GM20000 (cell line): ENCODE measurements around the gene CATSPERZ.

Experiments used
- DNase-seq: peaks from one replicate; pipeline ENCODE4 v3.0.0; 2012; ENCODE audit warnings: low spot score
- CTCF ChIP-seq: IDR thresholded peaks from 2 replicates; pipeline ENCODE4 v1.5.1; 2012; ENCODE audit warnings: mild to moderate bottlenecking, control low read depth; ENCODE audit errors: extremely low read depth, missing control alignments

CATSPERZ gene

GRCh38 chr11:64337538-64338249, 37.5 kb downstream of the CATSPERZ start:
- DNase-seq = no peak
- TF ChIP-seq CTCF = no peak

- no peak for TF ChIP-seq CTCF
- DNase-seq = no peak
These were observed 38.6 kb downstream of the CATSPERZ start for GRCh38 chr11:64338716-64339115.

DNA sequence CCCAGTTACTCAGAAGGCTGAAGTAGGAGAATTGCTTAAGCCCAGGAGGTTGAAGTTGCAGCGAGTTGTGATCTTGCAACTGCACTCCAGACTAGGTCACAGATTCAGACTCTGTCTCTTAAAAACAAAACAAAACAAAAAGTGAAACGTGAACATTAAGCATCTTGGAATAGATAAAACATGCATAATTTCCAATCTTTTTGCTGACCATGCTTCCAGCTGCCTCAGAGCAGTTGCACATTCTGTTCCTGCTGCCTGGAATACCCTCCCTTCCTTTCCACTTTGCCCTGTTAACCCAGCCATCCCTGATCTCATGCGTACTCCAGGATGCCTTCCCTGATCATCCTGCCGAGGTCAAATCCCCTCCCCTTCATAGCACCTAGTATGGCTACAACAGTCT, 39.1 kb downstream of the CATSPERZ start:
- no peak for TF ChIP-seq CTCF
- DNase-seq = no peak

GRCh38 chr11:64339754-64340408, 39.7 kb downstream of the CATSPERZ start, which contains the start of gene CCDC88B:
Gene CCDC88B, plus strand, starts transcription at chr11:64340204. Its CDS starts 63 bp downstream, at chr11:64340267.
- peak; percentile 92 for DNase-seq
- TF ChIP-seq CTCF = no peak

- peak; percentile 86 for DNase-seq
- no peak for TF ChIP-seq CTCF
These were observed 40.6 kb downstream of the CATSPERZ start for GRCh38 chr11:64340671-64341335.

DNA sequence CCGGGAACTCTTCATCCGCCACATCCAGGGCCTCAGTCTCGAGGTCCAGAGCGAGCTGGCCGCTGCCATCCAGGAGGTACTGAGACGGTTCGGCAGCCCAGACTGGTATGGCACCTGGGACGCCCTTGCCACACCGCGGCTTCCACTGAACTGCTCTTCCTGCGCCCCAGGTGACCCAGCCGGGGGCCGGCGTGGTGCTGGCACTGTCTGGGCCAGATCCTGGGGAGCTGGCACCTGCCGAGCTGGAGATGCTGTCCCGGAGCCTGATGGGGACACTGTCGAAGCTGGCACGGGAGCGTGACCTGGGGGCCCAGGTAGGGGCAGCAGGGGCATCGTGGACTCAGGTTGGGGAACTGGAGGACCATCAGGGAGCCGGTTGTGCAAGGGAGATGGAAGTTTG, 41.3 kb downstream of the CATSPERZ start:
- no peak for DNase-seq
- TF ChIP-seq CTCF = no peak
